ENCODE measurements around the gene ESRRA. TPM values are rescaled to one million over a fixed set of nuclear protein-coding genes. Genes with fewer than 3 reads are reported as not detected.

Gene ESRRA
- total RNA-seq, 2 experiments from 2014 or later: 28.6 to 57.8 TPM

GRCh38 chr11:64356498-64357411 lies 51.4 kb downstream of the ESRRA start:
- Histone ChIP-seq H3K9me2 (ENCODE audit: insufficient read depth, low read length) (no peaks in the 10 kb centered on the region), H3K4me1 (ENCODE audit: insufficient read depth, low read length, poor library complexity, severe bottlenecking) (peaks cover 46% of the 10 kb centered on the region), H3K79me2 (ENCODE audit: insufficient read depth, low read depth, low read length) (no peaks in the 10 kb centered on the region), H3K36me3 (ENCODE audit: insufficient read depth, low read length) (peaks cover 17% of the 10 kb centered on the region; the same call in 1 of the 2 replicates), H4K20me1 (ENCODE audit: insufficient read depth, low read length) (no peaks in the 10 kb centered on the region), H3K27ac (ENCODE audit: low read depth, low read length, poor library complexity, severe bottlenecking) (no peak overlapping the region), H3K4me3 (ENCODE audit: low read depth, low read length, poor library complexity, severe bottlenecking) (no peak overlapping the region), H2AFZ (ENCODE audit: low read length) (no peak overlapping the region), H3K9me3 (ENCODE audit: low read length) (no peaks in the 10 kb centered on the region), H3K4me2 (ENCODE audit: low read length) (no peak overlapping the region)
- CTCF ChIA-PET (ENCODE audit: unreplicated experiment): interaction anchor here (0.6 to 3.1 kb wide), 3 partner anchors 25 to 39 kb away, joined by 3 to 33 read pairs (median 3); partner anchors contain the start of genes PRDX5 and TRMT112
- no peak for TF ChIP-seq EZH2phosphoT487 (IDR thresholded peaks at IDR 0.05; ENCODE audit: borderline replicate concordance, low read depth, low read length)
- peak; percentile 77 for TF ChIP-seq CTCF (conservative IDR thresholded peaks at IDR 0.05; ENCODE audit: low read length)
- DNase-seq (ENCODE audit: low spot score): peak; percentile 64
- BruUV-seq (replicated peaks): TSS peak; percentile 94
- POLR2A ChIA-PET: interaction anchor here (3.2 kb wide), 1 partner anchor 39 kb away, joined by 17 read pairs; the partner anchor contains the start of genes PRDX5 and TRMT112
- intact Hi-C loops (cut with micrococcal nuclease; ENCODE audit: unreplicated experiment): no loop called here

GRCh38 chr11:64357446-64357845 lies 52.1 kb downstream of the ESRRA start:
- intact Hi-C loops (cut with micrococcal nuclease; ENCODE audit: unreplicated experiment): no loop called here
- no peak for DNase-seq (ENCODE audit: low spot score)
- no peaks in the 10 kb centered on the region for H3K9me2 ChIP-seq (ENCODE audit: insufficient read depth, low read length)
- no peak for TF ChIP-seq CTCF (conservative IDR thresholded peaks at IDR 0.05; ENCODE audit: low read length)
- TF ChIP-seq EZH2phosphoT487 (IDR thresholded peaks at IDR 0.05; ENCODE audit: borderline replicate concordance, low read depth, low read length): no peak
- H3K27ac ChIP-seq (ENCODE audit: low read depth, low read length, poor library complexity, severe bottlenecking): no peak overlapping the region
- no TSS peak for BruUV-seq (replicated peaks)
- no peak overlapping the region for H2AFZ ChIP-seq (ENCODE audit: low read length)
- H3K79me2 ChIP-seq (ENCODE audit: insufficient read depth, low read depth, low read length): no peaks in the 10 kb centered on the region
- H4K20me1 ChIP-seq (ENCODE audit: insufficient read depth, low read length): no peaks in the 10 kb centered on the region
- H3K4me3 ChIP-seq (ENCODE audit: low read depth, low read length, poor library complexity, severe bottlenecking): no peak overlapping the region
- peaks cover 46% of the 10 kb centered on the region for H3K4me1 ChIP-seq (ENCODE audit: insufficient read depth, low read length, poor library complexity, severe bottlenecking)
- no peaks in the 10 kb centered on the region for H3K9me3 ChIP-seq (ENCODE audit: low read length)
- ChIA-PET CTCF (ENCODE audit: unreplicated experiment) (interaction anchor here (1.5 to 3.1 kb wide), 2 partner anchors 28 to 39 kb away, joined by 3 to 33 read pairs; partner anchors contain the start of genes PRDX5 and TRMT112), POLR2A (interaction anchor here (3.2 kb wide), 1 partner anchor 40 kb away, joined by 17 read pairs; the partner anchor contains the start of genes PRDX5 and TRMT112)
- no peak overlapping the region for H3K4me2 ChIP-seq (ENCODE audit: low read length)
- peaks cover 23% of the 10 kb centered on the region; the same call in 1 of the 2 replicates for H3K36me3 ChIP-seq (ENCODE audit: insufficient read depth, low read length)

All from OCI-LY7 (cell line).